Left colon (tissue), 2 donors: ENCODE results near the gene PKD1. TPM values are rescaled to one million over a fixed set of nuclear protein-coding genes. Genes with fewer than 3 reads are reported as not detected.
A peak's percentile ranks its signal among the peaks of the same experiment; 100 is the strongest.

Experiments used
- ATAC-seq: fragments of 200-7000 bp; cut with Tn5 transposase; one replicate; pipeline ENCODE4 v1.9.1; 2020; ENCODE audit warnings: mild to moderate bottlenecking, moderate library complexity
- DNase-seq, 2 donors: peaks; one replicate each; pipeline ENCODE4 v3.0.0-alpha.2; 2020
- intact Hi-C, 2 donors: fragments of 100-400 bp; cut with DNase I in 1 of 2; cut with micrococcal nuclease in 1 of 2; formaldehyde crosslinking; loops; one replicate each; pipeline versions ENCODE4 v1.11.2 to v1.14.0; 2022; cut with DNase I, micrococcal nuclease
- total RNA-seq, 2 donors: library from RNA; stranded (reverse); fragmentation: NEBNext Ultra II Directional; extraction: Animal tissue kit (Norgen Biotek cat#: 25700); gene quantifications; one replicate each; pipeline ENCODE4 v1.2.1, GENCODE V29; 2021
- donor health status: DM: no; HTN: no; CAD: no.
- donor health status: DM: yes; HTN: yes; CAD: no.

PKD1 gene
- total RNA-seq, 2 donors from 2014 or later, result 75.1 to 76.7 TPM

DNA sequence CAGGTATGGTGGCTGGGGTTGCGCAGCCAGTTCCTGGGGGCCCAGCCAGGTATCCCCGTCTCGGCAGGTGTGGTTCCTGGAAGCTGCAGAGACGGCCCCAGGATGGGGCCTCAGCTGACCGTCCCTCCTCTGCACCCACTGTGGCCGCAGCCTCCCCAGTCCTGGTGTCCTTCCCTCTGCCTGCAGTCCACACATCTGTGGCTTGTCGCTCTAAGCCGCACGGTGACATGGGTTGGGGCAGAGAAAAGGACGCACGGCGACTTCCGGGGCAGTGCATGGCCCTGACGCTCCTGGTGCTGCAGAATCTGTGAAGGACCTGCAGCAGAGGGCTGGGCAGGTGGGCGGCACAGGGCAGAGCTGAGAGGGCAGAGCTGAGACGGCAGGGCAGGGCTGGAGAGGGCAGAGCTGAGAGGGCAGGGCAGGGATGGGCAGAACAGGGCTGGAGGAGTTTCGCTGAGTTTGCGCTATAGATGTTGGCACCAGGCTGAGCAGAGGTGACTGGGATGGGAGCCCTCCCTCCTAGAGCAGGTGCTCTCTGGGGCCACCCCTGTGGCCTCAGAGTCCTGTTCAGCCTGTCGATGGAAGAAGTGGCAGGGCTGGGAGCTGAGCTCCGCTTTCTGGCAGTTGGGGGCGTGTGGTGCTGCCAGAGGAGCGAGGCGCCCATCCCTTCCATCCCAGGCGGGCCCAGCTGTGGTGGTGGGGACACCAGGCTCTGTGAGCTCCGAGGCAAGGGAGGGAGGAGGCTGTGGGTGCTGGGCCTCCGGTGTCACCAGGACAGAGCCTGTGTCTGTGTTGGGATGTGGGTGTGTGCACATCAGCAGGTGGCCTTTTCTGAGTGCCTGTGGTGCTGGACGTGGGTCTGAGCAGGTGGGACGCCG is 64.9 kb downstream of the PKD1 start:
- intact Hi-C loops, result no loop called here
- ATAC-seq (peak; percentile 11), DNase-seq (no peak)

GRCh38 chr16:2066139-2066538 is 69.6 kb downstream of the PKD1 start:
- ATAC-seq (no peak), DNase-seq (no peak)
- intact Hi-C loops, result no loop called here

DNA sequence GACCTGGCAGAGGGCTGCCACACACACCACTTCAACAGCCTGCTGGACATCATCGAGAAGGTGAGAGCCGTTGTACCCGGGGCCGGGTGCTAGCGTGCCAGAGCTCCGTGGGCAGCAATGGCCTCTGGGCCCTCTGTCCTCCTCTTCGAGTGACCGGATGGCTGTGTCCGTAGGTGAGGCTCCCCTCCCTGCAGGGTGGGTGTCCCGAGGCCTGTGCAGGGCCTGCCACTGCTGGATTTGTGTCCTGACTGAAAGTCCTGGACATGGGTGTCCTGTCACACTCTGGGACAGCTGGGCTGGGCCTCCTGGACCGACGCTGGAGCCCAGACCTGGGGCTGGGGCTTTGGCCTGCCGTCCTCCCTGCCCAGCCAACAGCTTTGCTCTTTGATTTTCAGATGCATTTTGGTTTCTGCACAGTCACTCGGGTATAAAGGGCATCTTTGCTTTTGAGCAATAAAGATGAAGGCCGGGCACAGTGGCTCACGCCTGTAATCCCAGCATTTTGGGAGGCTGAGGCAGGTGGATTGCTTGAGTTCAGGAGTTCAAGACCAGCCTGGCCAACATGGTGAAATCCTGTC is 71.2 kb downstream of the PKD1 start:
- intact Hi-C loops, result no loop called here
- ATAC-seq, result no peak
- no peak for DNase-seq

- ATAC-seq (no peak), DNase-seq (no peak)
- intact Hi-C loops, result no loop called here
Measured at GRCh38 chr16:2063861-2064260, 71.8 kb downstream of the PKD1 start.

GRCh38 chr16:2062801-2063200 is 72.9 kb downstream of the PKD1 start:
- DNase-seq, result no peak

DNA sequence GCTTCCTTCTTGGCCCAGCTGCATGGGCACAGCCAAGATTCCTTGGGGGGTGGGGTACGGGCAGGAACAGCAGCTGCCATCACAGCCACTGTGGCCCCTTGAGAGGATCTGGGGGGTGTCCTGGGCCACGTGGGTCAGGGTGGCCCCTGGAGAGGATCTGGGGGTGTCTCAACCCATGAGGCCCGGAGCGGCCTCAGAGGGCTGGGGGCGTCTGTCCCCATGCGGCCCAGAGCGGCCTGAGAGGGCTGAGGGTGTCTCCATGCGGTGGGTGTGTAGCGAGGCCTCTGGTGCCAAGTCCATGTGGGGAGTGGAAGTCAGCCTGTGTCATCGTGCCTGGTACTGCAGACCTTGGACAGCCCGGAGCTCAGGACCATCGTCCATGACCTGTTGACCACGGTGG is 74.2 kb downstream of the PKD1 start:
- no peak for DNase-seq
- intact Hi-C loops, result no loop called here

More at GRCh38 chr16:2062801-2063200, 72.9 kb downstream of the PKD1 start:
- no peak for ATAC-seq
- intact Hi-C loops, result no loop called here

DNA sequence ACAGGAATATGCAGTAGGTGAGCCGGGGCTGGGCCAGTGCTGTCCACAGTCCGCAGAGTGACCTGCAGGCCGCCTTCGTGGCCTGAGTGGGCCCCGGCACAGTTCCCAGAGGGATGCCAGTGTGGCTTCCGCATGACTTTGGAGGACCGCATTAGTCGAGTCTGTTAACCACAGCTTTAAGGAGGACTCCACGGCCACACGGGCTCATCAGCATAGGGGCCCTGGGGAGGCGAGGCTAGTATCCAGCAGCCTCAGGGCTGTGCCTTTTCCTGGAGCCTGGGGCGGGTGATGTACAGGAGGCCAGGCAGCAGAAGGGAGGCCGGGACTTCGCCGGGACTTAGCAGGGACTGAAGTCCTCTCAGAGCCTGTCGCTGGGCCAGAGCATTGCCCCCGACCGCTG is 74.7 kb downstream of the PKD1 start:
- ATAC-seq, result no peak
- DNase-seq, result no peak
- intact Hi-C loops, result no loop called here

More for the DNA sequence above, 74.2 kb downstream of the PKD1 start:
- ATAC-seq, result no peak

GRCh38 chr16:2060346-2060745 is 75.4 kb downstream of the PKD1 start:
- no peak for ATAC-seq

DNA sequence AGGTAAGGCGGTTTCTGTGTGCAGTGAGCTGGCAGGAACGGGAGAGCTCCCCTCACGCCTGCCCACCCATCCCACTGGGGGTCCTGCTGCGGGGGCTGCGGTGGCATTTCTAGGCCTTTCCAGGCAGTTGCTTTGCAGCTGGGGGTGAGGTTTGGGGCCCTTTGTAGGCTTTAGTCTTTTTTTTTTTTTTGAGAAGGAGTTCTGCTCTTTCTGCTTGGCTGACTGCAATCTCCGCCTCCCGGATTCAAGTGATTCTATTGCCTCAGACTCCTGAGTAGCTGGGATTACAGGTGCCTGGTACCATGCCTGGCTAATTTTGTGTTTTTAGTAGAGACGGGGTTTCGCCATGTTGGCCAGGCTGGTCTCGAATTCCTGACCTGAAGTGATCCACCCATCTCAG is 76.8 kb downstream of the PKD1 start:
- ATAC-seq, result no peak
- intact Hi-C loops, result no loop called here

More at GRCh38 chr16:2060346-2060745, 75.4 kb downstream of the PKD1 start:
- DNase-seq, result no peak
- intact Hi-C loops, result no loop called here

DNA sequence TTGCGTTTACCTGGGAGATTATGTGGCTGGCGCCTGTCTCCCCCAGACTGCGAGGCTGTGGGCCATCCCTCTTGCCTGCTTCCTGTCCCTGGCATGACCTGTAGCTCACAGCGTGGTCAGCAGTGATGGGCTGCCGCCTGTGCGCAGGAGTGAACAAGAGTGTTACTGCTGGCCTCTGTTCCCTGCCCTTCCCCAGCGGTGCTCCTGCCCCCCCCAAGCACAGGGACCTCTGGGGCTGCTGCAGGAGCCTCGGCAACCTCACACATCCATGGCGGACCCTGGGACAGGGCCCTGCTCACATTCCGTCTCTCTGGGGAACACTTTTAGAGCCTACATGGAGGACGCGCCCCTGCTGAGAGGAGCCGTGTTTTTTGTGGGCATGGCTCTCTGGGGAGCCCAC is 77.3 kb downstream of the PKD1 start:
- ATAC-seq (no peak), DNase-seq (no peak)
- intact Hi-C loops, result no loop called here

More for the DNA sequence above, 76.8 kb downstream of the PKD1 start:
- DNase-seq, result no peak

DNA sequence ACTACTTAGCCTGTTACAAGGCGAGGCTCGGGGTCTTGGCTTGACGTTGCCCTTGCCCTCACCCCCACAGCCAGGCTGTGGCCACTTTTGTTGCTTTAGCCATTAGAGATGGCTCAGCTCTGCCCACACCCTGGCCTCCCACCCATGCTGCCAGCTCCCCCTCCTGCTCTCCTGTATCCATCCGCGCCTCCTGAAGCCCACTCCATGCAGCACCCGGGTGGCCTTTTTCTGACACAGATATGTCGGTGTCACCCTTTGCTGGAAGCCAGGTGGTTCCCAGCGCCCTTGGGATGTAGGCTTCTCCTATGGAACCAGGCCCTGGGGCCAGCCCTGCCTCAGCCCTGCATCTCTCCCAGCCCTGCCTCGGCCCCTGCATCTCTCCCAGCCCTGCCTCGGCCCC is 78.3 kb downstream of the PKD1 start:
- ATAC-seq, result no peak
- intact Hi-C loops, result no loop called here
- DNase-seq, result no peak

- intact Hi-C loops, result no loop called here
- no peak for ATAC-seq
- no peak for DNase-seq
Measured at GRCh38 chr16:2056681-2057407, 78.9 kb downstream of the PKD1 start.

DNA sequence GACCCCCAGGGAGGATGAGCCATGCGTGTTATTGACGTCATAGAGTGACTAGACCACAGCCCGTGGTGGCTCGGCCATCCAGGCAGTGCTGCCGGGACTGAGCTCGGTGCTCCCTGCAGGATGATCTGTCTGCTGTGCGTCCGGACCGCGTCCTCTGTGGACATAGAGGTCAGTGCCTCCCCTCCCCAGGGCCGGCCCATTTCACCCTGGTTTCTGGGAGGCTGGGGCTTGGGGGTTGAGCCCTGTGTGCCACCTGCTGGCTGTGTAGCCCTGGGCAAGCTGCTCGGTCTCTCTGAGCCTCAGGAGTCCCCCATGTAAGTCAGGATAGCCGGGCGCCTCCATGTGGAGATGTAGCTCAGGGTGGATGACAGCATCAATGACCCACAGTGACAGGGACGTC is 79.6 kb downstream of the PKD1 start:
- ATAC-seq, result no peak
- intact Hi-C loops, result no loop called here
- no peak for DNase-seq

GRCh38 chr16:2054543-2055245 is 81.0 kb downstream of the PKD1 start:
- intact Hi-C loops, result no loop called here
- DNase-seq (peak; percentile 93), ATAC-seq (peak; percentile 98)

GRCh38 chr16:2053897-2054296 is 81.8 kb downstream of the PKD1 start:
- DNase-seq, result no peak
- no peak for ATAC-seq

GRCh38 chr16:2053211-2053610 is 82.5 kb downstream of the PKD1 start:
- no peak for DNase-seq
- no peak for ATAC-seq
- intact Hi-C loops, result no loop called here

More at GRCh38 chr16:2053897-2054296, 81.8 kb downstream of the PKD1 start:
- intact Hi-C loops, result no loop called here

- intact Hi-C loops, result no loop called here
- peak; percentile 20 for ATAC-seq
- DNase-seq, result peak in 1 of 2 donors; percentile 62
Measured at GRCh38 chr16:2048116-2048543, 87.6 kb downstream of the PKD1 start.

- intact Hi-C loops, result no loop called here
- DNase-seq (peak; percentile 96 to 97), ATAC-seq (peak; percentile 78)
Measured at GRCh38 chr16:2047330-2048115, 88.2 kb downstream of the PKD1 start, which contains the start of the genes NTHL1 and TSC2. Gene NTHL1 (minus strand): TSS chr16:2047834. CDS start chr16:2047823, 11 bp downstream. Gene TSC2 (plus strand): TSS chr16:2047985. CDS start chr16:2048616, 631 bp downstream.
